GM19455 (cell line): ENCODE results near the gene SWAP70.

Experiments
- ATAC-seq: cut with Tn5 transposase; IDR thresholded peaks from one replicate; pipeline ENCODE4 v1.9.1; 2021; ENCODE audit not compliant: unreplicated experiment

The SWAP70 gene

DNA sequence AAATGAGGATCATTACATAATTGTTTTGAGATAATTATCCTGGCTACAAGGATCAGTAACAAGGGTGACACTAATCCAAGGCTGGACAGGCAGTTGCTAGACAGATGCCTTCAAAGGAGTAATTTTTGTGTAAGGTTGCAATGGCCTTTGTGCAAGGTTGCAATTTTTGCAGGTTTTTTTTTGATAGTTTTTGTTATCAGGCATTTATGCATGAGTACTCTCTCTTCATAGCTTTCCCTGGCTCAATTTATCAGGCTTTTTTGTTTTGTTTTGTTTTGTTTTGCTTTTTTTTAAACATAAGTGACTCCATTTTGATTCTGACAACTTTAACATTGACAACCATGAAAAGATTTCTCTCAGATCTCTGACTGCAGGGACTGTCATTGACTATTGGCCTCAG is 110.2 kb downstream of the SWAP70 start:
- no peak for ATAC-seq

DNA sequence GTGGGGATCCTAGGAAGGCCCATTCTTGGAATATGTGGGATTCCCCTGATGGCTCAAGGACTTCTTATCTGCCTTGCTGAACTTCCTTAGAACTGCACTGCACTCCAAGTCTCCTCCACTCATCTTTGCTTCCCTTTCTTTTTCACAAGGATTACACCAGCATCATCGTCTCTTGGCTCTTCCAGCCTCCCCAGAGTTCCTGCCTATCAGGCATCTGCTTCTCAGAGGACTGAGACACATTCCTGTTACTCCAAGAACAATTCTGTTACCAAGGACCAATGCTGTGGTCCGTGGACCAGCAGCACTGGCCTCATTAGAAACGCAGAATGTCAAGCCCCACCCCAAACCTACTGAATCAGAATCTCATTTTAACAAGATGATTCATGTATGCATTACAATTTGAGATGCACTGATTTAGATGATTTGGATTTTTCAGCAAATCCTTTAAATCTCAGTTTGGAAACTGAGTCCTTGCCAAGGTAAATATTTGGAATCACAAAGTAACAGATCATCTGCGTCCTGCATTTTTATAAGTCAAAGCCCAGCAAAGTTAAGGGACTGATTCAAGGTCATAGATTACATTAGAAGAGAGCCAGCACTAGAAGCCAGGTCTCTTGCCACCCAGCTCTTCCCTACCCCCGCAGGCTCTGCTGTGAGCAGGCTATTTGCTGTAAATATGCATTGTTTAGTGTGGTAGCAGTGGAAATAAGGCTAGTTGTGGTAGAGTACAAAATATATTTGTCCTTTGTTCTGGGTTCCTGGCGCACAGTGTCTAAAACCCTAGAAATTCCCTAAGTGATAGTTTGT is 110.9 kb downstream of the SWAP70 start:
- ATAC-seq = no peak

DNA sequence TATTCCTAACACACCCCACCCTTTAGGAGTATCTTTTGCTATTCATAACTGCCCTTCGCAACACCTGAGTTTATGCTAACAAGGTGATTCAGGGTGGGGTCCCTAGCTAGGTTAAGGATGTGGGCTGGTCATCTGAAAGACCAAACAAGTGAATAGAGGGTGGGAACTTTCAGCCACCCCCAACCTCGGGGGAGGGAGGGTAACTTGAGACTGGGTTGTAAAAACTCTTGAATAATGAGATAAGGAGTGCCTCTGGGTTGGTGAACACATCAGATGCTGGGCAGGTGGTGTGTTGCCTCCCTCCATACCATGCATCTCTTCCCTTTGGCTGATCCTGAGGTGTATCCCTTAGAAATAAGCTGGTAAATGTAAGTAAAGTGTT is 111.5 kb downstream of the SWAP70 start:
- no peak for ATAC-seq

DNA sequence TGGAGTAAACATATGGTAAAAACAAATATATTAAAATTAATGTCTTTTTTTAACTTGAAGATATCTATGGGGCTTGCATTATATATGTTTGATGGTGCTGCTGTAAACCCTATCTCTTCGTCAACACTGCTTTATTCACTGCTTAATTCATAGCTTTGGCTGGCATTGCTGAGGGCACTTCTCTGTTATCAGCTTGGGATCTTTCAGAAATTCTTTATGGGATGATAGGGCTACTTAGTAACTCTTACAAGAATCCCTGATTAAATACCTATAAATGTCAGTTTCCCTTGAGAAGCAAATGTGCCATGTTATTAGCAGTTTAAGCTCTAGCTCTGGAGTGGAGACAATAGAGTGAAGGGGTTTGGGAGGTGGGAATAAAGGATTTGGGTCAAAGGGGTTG is 112.3 kb downstream of the SWAP70 start:
- no peak for ATAC-seq

DNA sequence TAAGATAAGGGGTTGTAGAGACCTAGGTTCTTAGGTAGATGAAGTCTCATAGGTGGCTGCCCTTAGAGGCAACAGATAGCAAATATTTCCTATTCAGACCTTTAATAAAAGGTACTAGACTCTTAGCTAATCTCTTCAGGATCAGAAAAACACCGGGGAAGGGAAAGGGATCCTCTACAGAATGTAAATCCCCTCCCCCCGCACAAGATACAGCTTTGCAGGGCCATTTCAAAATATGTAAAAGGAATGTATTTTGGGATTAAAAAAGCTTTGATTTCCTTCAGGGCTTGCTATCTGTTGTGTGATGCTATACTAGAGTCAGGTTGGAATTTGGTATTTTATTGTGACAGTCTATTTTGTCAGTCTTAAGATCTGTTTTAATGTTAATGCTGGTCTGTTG is 113.2 kb downstream of the SWAP70 start:
- ATAC-seq = no peak

DNA sequence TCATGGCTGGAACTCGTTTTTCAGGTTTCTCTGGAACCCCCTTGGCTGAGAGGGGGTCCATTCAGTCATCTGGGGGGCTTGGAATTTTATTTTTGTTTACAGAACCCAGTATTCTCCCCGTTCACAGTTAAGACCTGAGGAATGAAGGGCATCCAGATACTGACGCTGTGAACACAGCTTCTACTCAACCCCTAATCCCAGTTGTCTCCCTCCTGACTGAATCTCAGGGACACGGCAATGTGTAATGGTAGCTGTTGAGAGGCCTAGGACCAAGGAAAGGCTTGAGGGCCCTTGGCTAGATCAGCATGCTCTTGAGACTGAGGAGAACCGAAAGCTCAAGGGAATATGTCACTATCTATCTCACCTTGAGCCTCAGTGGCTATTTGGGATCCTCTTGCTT is 113.6 kb downstream of the SWAP70 start:
- ATAC-seq = no peak

DNA sequence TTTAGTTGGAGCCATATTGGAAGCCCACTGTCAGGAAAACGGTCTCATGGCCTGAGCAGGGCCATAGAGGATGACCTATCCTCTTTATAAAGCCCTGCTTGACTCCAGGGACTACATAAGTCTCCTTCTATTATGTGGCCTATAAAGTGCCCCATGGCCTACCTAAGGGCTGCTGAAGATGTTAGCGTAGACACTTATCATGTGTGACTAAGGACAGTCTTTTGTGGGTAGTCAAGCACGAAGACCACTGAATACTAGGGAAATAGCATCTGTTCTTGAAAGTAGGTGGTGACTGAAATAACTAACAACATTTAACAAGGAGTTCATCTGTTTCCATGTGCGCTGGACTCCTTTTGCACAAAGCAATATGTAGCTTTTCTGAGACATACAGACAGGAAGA is 117.1 kb downstream of the SWAP70 start:
- no peak for ATAC-seq

DNA sequence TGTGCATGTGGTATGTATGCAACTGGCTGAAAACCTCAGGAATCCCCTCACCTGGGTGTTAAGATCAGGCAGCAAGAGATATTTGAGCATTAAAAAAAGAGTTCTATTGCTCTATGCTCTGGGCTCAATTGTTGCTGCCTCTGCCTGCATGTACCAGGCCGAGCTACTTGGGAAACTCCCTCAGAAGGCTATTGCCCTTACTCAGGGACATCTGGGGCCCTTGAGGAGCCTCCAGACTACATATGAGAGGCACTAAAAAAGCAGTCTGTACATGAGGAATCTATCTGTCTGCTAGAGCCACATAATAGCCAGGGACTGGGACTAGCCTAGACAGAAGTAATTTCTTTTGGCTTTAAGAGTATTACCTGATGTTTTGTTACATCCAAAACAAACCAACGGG is 120.1 kb downstream of the SWAP70 start:
- no peak for ATAC-seq

DNA sequence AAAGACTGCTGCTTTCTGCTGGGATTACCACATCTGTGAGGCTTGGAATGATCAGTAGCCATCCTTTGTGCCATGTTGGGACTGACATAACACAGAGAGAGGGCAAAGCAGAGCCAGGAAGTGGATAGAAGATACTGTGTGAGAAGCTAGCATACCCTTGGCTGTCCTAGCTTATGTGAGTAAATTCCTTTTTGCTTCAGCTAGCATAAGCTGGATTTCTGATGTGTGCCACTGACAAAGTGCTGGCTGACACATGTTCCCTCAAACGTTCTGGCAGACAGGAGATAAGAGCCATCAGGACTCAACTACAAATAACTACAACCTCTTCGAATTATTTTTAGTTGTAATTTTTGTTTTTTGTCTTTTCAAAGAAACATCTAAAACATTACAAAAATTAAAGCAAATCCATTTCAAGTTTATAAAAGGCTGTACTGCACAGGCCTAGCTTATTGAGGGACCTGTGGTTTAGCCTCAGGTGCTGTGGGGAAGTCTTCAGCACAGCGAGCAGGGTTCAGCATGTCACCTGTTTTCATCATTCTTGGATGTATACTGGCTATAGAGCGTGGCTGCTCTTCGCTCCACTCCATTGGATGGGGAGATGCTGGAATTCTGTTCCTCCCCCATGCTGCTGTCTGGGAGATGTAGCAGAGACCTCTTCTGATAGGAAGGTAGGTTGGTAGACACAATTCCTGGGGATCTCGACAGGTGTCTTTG is 120.9 kb downstream of the SWAP70 start:
- no peak for ATAC-seq

DNA sequence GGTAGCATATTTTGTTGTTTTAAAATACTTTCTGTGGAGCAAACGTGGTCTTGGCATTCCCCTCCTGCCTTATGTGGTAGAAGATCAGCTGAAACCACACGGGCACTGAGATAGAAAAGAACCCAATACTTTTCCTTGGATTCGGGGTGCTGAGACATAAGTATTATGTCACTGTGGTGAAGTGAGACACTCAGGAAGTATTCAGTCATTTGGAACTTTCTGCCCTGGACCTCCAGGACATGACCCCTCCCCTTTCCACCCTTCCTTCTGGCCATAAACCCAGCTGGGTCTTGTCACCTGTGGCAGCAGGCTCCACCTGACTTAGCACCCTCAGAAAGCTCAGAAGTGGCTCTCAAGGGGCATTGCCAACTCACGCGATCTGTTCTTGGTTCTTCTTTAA is 123.4 kb downstream of the SWAP70 start:
- ATAC-seq = no peak

DNA sequence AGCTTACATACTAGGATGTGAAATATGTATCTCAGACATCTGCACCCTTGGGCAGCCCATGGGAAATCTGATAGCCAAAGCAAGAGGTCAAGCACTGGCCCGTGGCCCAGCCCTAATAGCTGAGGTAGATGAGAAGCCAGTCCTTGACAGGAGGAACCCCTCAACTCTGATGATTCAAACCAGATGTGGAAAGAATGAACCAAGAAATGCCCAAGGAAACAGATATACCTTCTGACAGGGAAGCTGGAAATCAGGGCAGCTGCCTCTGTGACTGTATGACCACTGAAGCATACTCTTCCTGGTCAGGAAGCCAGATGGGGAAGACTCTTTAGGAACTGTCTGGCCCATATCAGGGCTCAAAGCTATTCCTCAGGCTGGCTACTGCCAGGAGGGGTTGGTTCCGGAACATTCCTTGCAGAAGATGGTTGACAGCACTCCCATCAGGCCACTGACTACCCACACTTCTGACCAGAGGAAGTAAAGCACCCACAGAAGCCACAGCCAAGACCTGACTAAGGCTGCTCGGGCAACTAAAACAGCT is 124.2 kb downstream of the SWAP70 start:
- ATAC-seq = no peak

DNA sequence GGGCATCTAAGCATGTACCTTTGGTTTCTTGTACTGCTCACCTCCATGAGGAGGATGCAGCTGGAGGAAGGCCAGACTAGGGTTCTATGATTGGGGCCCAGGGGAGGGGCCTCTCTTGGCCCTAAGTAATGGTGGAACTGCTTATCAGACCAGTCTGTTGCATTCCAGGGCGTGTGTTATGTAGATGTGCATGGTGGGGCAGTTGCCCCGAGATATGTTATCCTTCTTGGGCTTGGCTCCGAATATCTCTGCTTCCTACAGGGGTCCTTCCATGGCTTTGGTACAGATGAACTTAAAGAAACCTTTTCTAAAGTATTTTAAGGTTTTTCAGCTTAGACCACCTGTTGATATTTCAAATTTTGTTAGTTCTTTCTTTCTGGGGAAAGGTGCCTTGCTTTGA is 126.0 kb downstream of the SWAP70 start:
- no peak for ATAC-seq

DNA sequence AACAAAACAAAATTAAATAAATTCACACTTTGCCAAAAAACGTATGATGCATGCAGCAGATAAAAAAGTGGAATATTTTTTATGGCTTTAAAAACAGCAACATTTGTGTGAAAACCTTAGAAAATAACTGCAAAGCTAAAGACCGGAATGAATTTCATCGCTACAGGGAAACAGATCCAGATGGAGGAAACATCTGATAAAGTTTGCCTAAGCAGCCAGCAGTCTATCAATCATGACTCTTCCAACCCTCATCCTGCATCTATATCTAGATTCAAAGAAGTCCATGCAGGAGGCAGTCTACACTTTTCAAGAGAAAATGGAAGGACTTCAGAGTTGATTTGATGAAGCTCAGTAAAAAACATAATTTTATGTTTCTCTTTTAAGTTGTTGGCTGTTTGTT is 126.8 kb downstream of the SWAP70 start:
- ATAC-seq = no peak

DNA sequence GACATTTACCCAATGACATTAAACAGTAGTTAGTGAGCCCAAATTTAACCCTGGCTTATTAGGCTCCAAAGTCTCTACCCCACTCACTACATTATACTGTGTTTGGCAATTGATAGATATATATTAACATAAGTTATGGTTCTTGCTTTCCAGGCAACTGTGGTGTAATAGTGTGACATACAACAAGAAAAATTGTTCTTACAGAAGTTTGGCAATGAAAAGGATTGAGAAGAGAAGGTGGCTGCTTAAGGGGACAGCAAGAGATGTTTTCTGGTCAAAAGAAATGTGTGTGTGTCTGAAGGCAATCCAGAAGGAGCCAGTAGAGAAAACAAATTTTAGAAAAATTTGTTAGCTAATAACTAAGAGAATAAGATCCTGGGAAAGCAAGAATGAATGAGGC is 132.4 kb downstream of the SWAP70 start:
- no peak for ATAC-seq

DNA sequence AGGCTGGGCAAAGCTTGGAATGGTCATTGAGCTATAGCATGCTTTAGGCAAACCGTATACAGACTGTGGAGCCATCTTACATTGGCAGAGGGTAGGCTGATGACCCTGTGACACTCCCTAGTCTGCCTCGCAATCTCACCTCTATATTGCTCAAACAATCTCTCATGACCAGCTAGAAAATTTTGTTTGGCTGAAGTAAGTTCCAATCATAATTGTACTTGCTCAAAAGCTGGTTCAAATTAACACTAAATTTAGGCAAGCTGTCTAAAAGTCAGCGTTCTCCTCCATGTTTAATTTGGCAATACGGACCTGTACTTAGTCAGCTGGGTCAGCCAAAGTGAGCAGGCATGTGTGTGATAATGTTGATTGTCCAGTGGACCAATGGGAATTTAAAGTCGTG is 133.0 kb downstream of the SWAP70 start:
- ATAC-seq = no peak

DNA sequence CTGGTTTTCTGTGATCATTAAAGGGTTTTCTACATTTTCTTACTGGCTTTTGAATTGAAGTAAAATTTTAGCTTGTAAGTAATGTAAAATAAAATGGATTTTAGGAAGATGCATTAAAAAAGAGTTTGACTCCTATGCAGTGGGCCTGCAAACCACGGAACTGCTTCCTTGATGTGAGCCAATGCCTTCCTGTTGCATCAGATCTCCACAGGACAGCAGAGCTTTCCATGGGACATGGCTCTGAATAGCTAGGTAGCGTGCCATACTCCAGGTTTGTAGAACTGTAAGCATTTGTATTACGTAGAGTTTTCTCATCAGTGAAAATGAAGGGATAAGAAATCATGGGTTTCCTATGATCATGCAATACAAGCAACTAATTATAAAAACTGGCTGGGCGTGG is 133.4 kb downstream of the SWAP70 start:
- no peak for ATAC-seq

DNA sequence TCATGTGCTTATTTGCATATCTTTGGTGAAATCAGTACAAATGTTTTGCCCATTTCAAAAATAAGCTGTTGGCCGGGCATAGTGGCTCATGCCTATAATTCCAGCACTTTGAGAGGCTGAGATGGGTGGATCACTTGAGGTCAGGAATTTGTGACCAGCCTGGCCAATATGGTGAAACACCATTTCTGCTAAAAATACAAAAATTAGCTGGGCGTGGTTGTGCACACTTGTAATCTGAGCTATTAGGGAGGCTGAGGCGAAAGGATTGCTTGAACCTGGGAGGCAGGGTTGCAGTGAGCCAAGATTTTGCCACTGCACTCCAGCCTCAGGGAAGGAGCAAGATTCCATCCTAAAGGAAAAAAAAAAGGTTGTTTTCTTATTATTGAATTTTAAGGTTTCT is 136.0 kb downstream of the SWAP70 start:
- no peak for ATAC-seq

DNA sequence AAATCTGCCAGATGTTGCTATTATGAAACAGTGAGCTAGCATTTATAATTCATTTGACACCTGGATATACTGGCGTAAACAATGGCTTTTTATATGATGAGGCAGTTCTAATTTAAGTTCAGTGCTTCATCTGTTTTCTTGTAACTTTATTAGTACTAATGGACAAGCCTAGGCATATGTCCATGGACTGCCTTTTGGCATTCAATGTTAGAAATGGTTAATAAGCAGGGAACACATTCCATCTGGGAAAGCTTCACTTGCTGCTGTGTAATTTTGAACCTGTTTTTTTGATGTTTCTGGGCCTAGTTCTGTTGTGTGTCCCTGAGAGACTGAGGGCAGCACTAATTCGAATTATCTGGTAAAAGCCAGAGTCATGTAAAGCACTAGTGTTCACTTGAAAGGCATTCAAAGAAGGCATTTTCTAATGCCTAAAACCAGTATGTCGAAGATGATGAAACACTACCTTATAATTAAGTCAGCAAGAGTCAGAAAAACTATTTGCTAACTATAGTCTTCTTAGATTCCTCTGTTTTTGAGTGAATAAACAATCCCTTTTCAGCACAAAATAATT is 138.5 kb downstream of the SWAP70 start:
- no peak for ATAC-seq
